Heart left ventricle (tissue), 16 donors: ENCODE measurements around the gene SLC43A1. TPM values are rescaled to one million over a fixed set of nuclear protein-coding genes. Genes with fewer than 3 reads are reported as not detected.
A peak's percentile ranks its signal among the peaks of the same experiment; 100 is the strongest.

ENCODE experiments used
- ATAC-seq, 4 donors: fragments of 200-7000 bp; cut with Tn5 transposase; one replicate each; pipeline ENCODE4 v1.9.1; 2020 to 2022; ENCODE audit warnings: moderate library complexity in 4 of 4, mild to moderate bottlenecking in 3 of 4, moderate number of reproducible peaks in 1 of 4
- DNase-seq, 5 donors: peaks; one replicate each; pipeline ENCODE4 v3.0.0-alpha.2; 2020
- H3K27ac ChIP-seq, 12 donors: fragments of 200-600 bp; sonication (generic) in 4 of 12; one replicate each; pipeline versions ENCODE4 v1.5.0 to v1.8.0; 2016 to 2022; ENCODE audit warnings: mild to moderate bottlenecking in 2 of 12
- H3K27me3 ChIP-seq, 9 donors: fragments of 200-600 bp; sonication (generic) in 2 of 9; one replicate each; pipeline versions ENCODE4 v1.5.1 to v1.8.0; 2016 to 2022; ENCODE audit warnings: mild to moderate bottlenecking in 3 of 9
- H3K36me3 ChIP-seq, 9 donors: fragments of 200-600 bp; sonication (generic) in 2 of 9; one replicate each; pipeline versions ENCODE4 v1.5.0 to v1.8.0; 2018 to 2022; ENCODE audit warnings: mild to moderate bottlenecking in 2 of 9
- H3K4me1 ChIP-seq, 12 donors: fragments of 200-600 bp; sonication (generic) in 4 of 12; one replicate each; pipeline versions ENCODE4 v1.5.0 to v1.8.0; 2016 to 2022; ENCODE audit warnings: mild to moderate bottlenecking in 3 of 12
- H3K4me3 ChIP-seq, 12 donors: fragments of 200-600 bp; sonication (generic) in 4 of 12; one replicate each; pipeline versions ENCODE4 v1.5.0 to v1.8.0; 2017 to 2022; ENCODE audit warnings: mild to moderate bottlenecking in 9 of 12, moderate library complexity in 4 of 12
- H3K9me3 ChIP-seq, 12 donors: fragments of 200-600 bp; sonication (generic) in 4 of 12; one replicate each; pipeline versions ENCODE4 v1.5.0 to v1.8.0; 2016 to 2022; ENCODE audit warnings: mild to moderate bottlenecking in 1 of 12
- CTCF ChIP-seq, 12 donors: fragments of 200-600 bp; sonication (generic) in 4 of 12; IDR thresholded peaks; one replicate each; pipeline versions ENCODE4 v1.5.0 to v1.8.0; 2018 to 2022; ENCODE audit warnings: antibody characterized with exemption in 12 of 12, mild to moderate bottlenecking in 5 of 12
- POLR2A ChIP-seq, 2 donors: fragments of 450-650 bp; IDR thresholded peaks; one replicate each; pipeline ENCODE4 v1.6.1; 2017; ENCODE audit warnings: antibody characterized with exemption in 2 of 2, mild to moderate bottlenecking in 2 of 2, moderate library complexity in 2 of 2
- WGBS, 4 donors: extraction: QIAGEN DNeasy Blood & Tissue Kit in 2 of 4; methylation state at CpG; one replicate each; pipeline versions ENCODE4 v1.1.5 to v1.1.7; 2013 to 2018; 5-methylcytosine and 5-hydroxymethylcytosine counted together
- intact Hi-C, 10 donors: fragments of 100-400 bp; cut with DNase I; formaldehyde crosslinking; loops; one replicate each; pipeline versions ENCODE4 v1.11.1 to v1.14.2; 2022
- polyA plus RNA-seq, 2 donors: library from polyadenylated mRNA; stranded (reverse); fragments of 200-250 nt; gene quantifications; one replicate each; pipeline ENCODE4 v1.2.3, GENCODE V29; 2013
- total RNA-seq, 9 donors: library from RNA; depleted of rRNA in 2 of 9; stranded (reverse); fragments of >200 nt in 2 of 9; fragmentation: NEBNext Ultra II Directional in 3 of 9; extraction: Animal tissue kit (Norgen Biotek cat#: 25700) in 3 of 9; gene quantifications; one replicate each; pipeline versions ENCODE4 v1.1.0 to v1.2.4, GENCODE V29; 2016 to 2023
- donor health status: ischemic (EF 13 %, LVEDD 7.1; RV severe dilation, severe dysfunction).
- donor health status: healthy with polysubstance abuse.
- donor health status: DM: no; HTN: yes; CAD: no.
- donor health status: DM: no; HTN: no; CAD: no.
- donor health status: ischemic (EF 25% LVEDD 6.9; RV normal size, moderate dysfunction).
- donor health status: ischemic (EF 25% LVEDD 5.7; RV mildly dilated, moderate dysfunction).
- donor health status: healthy.
- donor health status: DM: yes; HTN: yes; CAD: no.
- donor health status: ischemic (EF 35%, LVEDD 5.7; RV mildly dilated, moderate dysfunction).
- donor health status: nonischemic (EF 11% LVEDD 7.7; RV severe dilation, severe dysfunction).
- donor health status: DM: yes; HTN: yes; CAD: no.
- donor health status: PGD.
- donor health status: ischemic (EF 29% LVEDD 5.4; RV normal size, mild dysfunction).
- donor health status: nonischemic (EF 23%, LVEDD 6.1; RV moderate dilation, normal function).

The SLC43A1 gene
- total and polyA plus RNA-seq, 11 donors, result 2.7 to 12.3 (median 5.8) TPM

GRCh38 chr11:57490456-57491248 lies 24.9 kb downstream of the SLC43A1 start:
- no peak for TF ChIP-seq CTCF (IDR thresholded peaks at IDR 0.05)
- no peak for TF ChIP-seq POLR2A (IDR thresholded peaks at IDR 0.05)
- ATAC-seq (peak in 2 of 4 donors; percentile 31 to 56), DNase-seq (no peak)
- Histone ChIP-seq H3K4me3 (no peak overlapping the region), H3K4me1 (no peaks in the 10 kb centered on the region), H3K9me3 (no peaks in the 10 kb centered on the region), H3K27ac (no peak overlapping the region), H3K36me3 (peaks cover 0 to 50% (median 33%) of the 10 kb centered on the region in 9 donors), H3K27me3 (no peaks in the 10 kb centered on the region)
- 93 to 96% (median 94%) methylated on average over 9 of the region's 9 CpGs for WGBS, 4 donors
- intact Hi-C loops, result loop anchor here in 2 of 10 donors (2.0 to 10.0 kb wide), 2 partner anchors 36 to 154 kb away; partner anchors contain the start of gene YPEL4 (in 1 of the 2)

DNA sequence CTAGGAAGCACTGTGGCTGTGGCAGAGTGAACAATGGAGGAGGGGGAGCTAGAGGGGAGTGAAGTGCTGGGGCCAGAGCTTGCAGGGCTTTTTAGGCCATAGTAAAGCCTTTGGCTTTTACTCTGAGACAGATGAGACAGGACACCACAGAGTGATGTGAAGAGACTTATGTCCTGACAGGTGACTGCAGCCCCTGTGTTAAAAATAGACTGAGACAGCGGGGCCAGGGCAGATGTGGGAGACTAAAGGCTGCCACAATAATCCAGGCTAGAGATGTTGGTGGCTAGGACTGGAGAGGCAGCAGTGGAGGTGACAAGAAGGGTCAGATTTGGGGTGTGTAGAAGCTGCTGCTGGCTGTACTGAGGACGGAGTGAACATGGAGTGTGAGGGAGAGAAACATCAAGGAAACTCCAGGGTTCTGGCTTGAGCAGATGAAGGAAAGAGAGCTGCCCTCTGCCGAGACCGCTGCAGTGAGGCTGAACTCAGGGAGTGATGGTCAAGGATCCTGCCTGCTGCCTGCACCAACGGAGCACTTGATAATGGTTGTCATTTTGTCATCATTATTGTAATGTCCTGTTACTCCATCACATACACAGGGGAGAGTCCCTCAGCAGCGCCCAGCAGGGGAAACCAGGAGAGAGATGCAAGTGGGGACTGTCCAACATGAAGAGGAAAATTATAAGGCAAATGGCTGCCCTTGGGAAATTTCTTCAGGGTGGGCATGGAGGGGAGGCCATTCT lies 27.4 kb downstream of the SLC43A1 start:
- no peak overlapping the region for H3K4me3 ChIP-seq
- 84 to 85% (median 84%) methylated on average over 6 of the region's 6 CpGs for WGBS, 4 donors

GRCh38 chr11:57487021-57487778 lies 28.3 kb downstream of the SLC43A1 start:
- peaks cover 0 to 66% (median 48%) of the 10 kb centered on the region in 9 donors for H3K36me3 ChIP-seq
- no peak for ATAC-seq

More for the DNA sequence above, 27.4 kb downstream of the SLC43A1 start:
- intact Hi-C loops, result loop anchor here in 1 of 10 donors (10.0 kb wide), 1 partner anchor 143 kb away; no protein-coding TSS in a partner anchor
- H3K27ac ChIP-seq, result no peak overlapping the region
- ATAC-seq, result no peak
- peaks cover 0 to 66% (median 48%) of the 10 kb centered on the region in 9 donors for H3K36me3 ChIP-seq
- no peak for DNase-seq
- H3K4me1 ChIP-seq, result peaks cover 0 to 14% (median 4%) of the 10 kb centered on the region in 12 donors
- H3K9me3 ChIP-seq, result no peaks in the 10 kb centered on the region
- TF ChIP-seq CTCF (IDR thresholded peaks at IDR 0.05), result no peak
- no peak for TF ChIP-seq POLR2A (IDR thresholded peaks at IDR 0.05)
- H3K27me3 ChIP-seq, result peaks cover 0 to 19% (median 3%) of the 10 kb centered on the region in 9 donors

More at GRCh38 chr11:57487021-57487778, 28.3 kb downstream of the SLC43A1 start:
- 89 to 95% (median 93%) methylated on average over 10 to 15 of the region's 15 CpGs for WGBS, 4 donors
- no peak for DNase-seq
- no peak for TF ChIP-seq CTCF (IDR thresholded peaks at IDR 0.05)
- no peak for TF ChIP-seq POLR2A (IDR thresholded peaks at IDR 0.05)
- peaks cover 0 to 23% (median 12%) of the 10 kb centered on the region in 12 donors for H3K4me1 ChIP-seq
- H3K27ac ChIP-seq, result no peak overlapping the region
- H3K4me3 ChIP-seq, result no peak overlapping the region
- peaks cover 0 to 27% (median 11%) of the 10 kb centered on the region in 9 donors for H3K27me3 ChIP-seq
- H3K9me3 ChIP-seq, result no peaks in the 10 kb centered on the region
- intact Hi-C loops, result loop anchor here in 1 of 10 donors (10.0 kb wide), 1 partner anchor 142 kb away; no protein-coding TSS in a partner anchor
